ENCODE results near the gene MAP4K3.

Gene MAP4K3

DNA sequence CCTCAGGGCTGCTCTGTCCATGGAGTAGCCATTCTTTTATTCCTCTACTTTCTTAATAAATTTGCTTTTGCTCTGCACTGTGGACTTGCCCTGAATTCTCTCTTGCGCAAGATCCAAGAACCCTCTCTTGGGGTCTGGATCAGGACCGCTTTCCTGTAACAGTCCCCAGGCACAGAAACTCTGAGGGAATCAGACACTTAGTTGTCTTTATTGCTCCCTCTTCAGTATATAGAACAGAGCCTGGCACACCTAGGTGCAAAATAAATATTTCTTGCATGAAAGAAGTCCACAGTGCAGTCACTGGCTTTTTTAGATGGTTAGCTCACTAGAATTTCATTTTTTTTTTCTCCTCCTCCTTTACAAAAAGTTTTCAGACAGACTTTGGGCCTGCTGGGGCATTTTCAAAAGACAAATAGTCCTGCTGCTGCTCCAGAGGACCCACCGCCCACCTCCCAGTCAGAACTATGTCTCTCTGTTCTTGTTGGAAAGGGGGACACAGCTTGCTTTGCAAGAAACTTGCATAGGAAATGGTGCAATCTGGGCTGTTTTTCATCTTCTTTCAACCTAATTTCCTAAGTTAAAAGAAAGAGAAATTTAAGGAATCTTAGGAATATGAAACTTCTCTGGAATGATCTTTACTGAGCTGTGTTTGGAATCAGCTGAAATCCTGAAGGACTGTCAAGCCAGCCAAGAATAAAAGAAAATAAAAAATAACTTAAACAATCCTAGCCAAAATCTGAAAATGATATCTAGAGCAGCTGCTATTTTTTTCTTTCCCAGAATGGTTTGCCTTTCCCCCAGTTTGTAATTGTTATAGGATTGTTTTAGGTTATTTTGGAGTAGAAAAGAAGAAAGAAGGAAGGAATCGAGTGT, 31.7 kb upstream of the MAP4K3 start:
- TF ChIP-seq OSR2 (tag by site-specific recombination; IDR thresholded peaks at IDR 0.05) (no peak), YY1 (tag by site-specific recombination; IDR thresholded peaks at IDR 0.05) (no peak), ZNF16 (tag by site-specific recombination; IDR thresholded peaks at IDR 0.05; ENCODE audit: low read depth) (no peak), ZNF398 (tag by site-specific recombination; IDR thresholded peaks at IDR 0.05) (no peak), BCL11A (tag by site-specific recombination; IDR thresholded peaks at IDR 0.05; ENCODE audit: low read depth) (no peak), ZNF560 (tag by site-specific recombination; IDR thresholded peaks at IDR 0.05; ENCODE audit: borderline replicate concordance) (no peak), ZSCAN16 (tag by site-specific recombination; IDR thresholded peaks at IDR 0.05) (no peak), ZNF791 (tag by site-specific recombination; IDR thresholded peaks at IDR 0.05) (no peak), ZEB2 (tag by site-specific recombination; IDR thresholded peaks at IDR 0.05) (no peak)
- TF ChIP-seq, protein P1, sequence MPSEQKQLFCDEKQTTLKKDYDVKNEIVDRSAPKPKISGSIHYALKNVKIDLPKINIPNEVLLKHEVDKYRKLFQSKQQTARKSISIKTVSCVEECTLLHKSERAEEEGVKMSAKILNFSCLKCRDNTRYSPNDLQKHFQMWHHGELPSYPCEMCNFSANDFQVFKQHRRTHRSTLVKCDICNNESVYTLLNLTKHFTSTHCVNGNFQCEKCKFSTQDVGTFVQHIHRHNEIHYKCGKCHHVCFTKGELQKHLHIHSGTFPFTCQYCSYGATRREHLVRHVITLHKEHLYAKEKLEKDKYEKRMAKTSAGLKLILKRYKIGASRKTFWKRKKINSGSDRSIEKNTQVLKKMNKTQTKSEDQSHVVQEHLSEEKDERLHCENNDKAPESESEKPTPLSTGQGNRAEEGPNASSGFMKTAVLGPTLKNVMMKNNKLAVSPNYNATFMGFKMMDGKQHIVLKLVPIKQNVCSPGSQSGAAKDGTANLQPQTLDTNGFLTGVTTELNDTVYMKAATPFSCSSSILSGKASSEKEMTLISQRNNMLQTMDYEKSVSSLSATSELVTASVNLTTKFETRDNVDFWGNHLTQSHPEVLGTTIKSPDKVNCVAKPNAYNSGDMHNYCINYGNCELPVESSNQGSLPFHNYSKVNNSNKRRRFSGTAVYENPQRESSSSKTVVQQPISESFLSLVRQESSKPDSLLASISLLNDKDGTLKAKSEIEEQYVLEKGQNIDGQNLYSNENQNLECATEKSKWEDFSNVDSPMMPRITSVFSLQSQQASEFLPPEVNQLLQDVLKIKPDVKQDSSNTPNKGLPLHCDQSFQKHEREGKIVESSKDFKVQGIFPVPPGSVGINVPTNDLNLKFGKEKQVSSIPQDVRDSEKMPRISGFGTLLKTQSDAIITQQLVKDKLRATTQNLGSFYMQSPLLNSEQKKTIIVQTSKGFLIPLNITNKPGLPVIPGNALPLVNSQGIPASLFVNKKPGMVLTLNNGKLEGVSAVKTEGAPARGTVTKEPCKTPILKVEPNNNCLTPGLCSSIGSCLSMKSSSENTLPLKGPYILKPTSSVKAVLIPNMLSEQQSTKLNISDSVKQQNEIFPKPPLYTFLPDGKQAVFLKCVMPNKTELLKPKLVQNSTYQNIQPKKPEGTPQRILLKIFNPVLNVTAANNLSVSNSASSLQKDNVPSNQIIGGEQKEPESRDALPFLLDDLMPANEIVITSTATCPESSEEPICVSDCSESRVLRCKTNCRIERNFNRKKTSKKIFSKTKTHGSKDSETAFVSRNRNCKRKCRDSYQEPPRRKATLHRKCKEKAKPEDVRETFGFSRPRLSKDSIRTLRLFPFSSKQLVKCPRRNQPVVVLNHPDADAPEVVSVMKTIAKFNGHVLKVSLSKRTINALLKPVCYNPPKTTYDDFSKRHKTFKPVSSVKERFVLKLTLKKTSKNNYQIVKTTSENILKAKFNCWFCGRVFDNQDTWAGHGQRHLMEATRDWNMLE (tag by site-specific recombination; conservative IDR thresholded peaks at IDR 0.05; ENCODE audit: low read depth) = no peak
- CTCF ChIA-PET = interaction anchor here (1.6 kb wide), 2 partner anchors 89 to 261 kb away, joined by 3 to 4 read pairs; no protein-coding TSS in a partner anchor
- no peak overlapping the region for H3K27ac ChIP-seq (ENCODE audit: extremely low read depth, low read depth, low read length)
- peaks cover 7% of the 10 kb centered on the region for H3K4me1 ChIP-seq (ENCODE audit: control insufficient read depth, insufficient read depth, low read length)
- H3K36me3 ChIP-seq (ENCODE audit: control insufficient read depth in 2 of 2, insufficient read depth in 1 of 2, low read length in 2 of 2) = no peaks in the 10 kb centered on the region; a peak in 1 of 3 replicates
- POLR2A ChIA-PET = interaction anchor here (0.6 kb wide), 1 partner anchor 55 kb away, joined by 3 read pairs; no protein-coding TSS in a partner anchor
- H3K4me3 ChIP-seq (ENCODE audit: low read depth, low read length) = no peak overlapping the region
- no peaks in the 10 kb centered on the region for H3K9me3 ChIP-seq (ENCODE audit: control insufficient read depth, insufficient read depth, low read depth, low read length)

DNA sequence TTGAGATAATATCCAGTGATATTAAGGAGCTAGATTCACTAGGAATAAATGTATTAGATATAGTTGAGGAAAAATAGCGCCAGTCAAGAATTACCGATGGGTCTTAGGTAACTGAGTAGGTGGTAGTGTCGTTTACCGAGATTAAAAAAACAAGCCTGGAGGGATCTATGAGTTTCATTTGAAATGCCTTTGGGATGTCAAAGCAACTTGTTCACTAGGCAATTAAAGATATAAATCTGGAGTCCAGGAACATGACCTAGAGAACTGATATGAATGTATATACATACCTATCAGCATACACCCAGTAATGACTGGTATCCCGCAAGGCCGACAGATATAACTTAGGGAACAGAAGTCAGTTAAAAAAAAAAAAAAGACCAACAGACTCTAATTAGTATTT, 29.2 kb upstream of the MAP4K3 start:
- Histone ChIP-seq H3K9me3 (ENCODE audit: control insufficient read depth, insufficient read depth, low read depth, low read length) (no peaks in the 10 kb centered on the region), H3K4me1 (ENCODE audit: control insufficient read depth, insufficient read depth, low read length) (peaks cover 7% of the 10 kb centered on the region), H3K36me3 (ENCODE audit: control insufficient read depth in 2 of 2, insufficient read depth in 1 of 2, low read length in 2 of 2) (no peaks in the 10 kb centered on the region), H3K27ac (ENCODE audit: extremely low read depth, low read depth, low read length) (no peak overlapping the region), H3K4me3 (ENCODE audit: low read depth, low read length) (no peak overlapping the region)
- TF ChIP-seq ZNF561 (tag by site-specific recombination; IDR thresholded peaks at IDR 0.05; ENCODE audit: borderline replicate concordance) = no peak
- no peak for TF ChIP-seq ZNF513 (tag by site-specific recombination; IDR thresholded peaks at IDR 0.05)
- TF ChIP-seq ZNF302 (tag by site-specific recombination; IDR thresholded peaks at IDR 0.05; ENCODE audit: low read depth) = no peak
- no peak for TF ChIP-seq ZSCAN16 (tag by site-specific recombination; IDR thresholded peaks at IDR 0.05)
- CTCF ChIA-PET = no interaction called here
- POLR2A ChIA-PET = no interaction called here
